ENCODE data around the gene UBE3B.

- TF ChIP-seq POLR2A (IDR thresholded peaks at IDR 0.05; ENCODE audit: extremely low read depth, insufficient read length) (no peak), CTCF (IDR thresholded peaks at IDR 0.05; ENCODE audit: low read depth, low read length) (no peak)
Measured at GRCh38 chr12:109529691-109530640, 52.5 kb downstream of the UBE3B start.

Measured in NB4 (cell line).